22Rv1 (cell line): Measurements from ENCODE around the gene PAQR5.
"Not testable (repeated sequence)": the region's sequence is repeated elsewhere in the genome, so short reads cannot be mapped to it uniquely, and the experiment has no call there.

Source experiments
- H3K27ac ChIP-seq: fragments of 450-650 bp; 2 replicates; pipeline ENCODE4 v1.5.1; 2017
- CTCF ChIP-seq: fragments of 450-650 bp; IDR thresholded peaks from 2 replicates; pipeline ENCODE4 v1.5.1; 2017; ENCODE audit warnings: mild to moderate bottlenecking
- ZFX ChIP-seq: fragments of 450-650 bp; IDR thresholded peaks from 2 replicates; pipeline ENCODE4 v1.6.1; 2017; ENCODE audit warnings: antibody characterized with exemption, borderline replicate concordance

Gene PAQR5

GRCh38 chr15:69338535-69339213 lies 40.0 kb downstream of the PAQR5 start:
- TF ChIP-seq ZFX (no peak), CTCF (no peak)
- H3K27ac ChIP-seq: no peak overlapping the region

- H3K27ac ChIP-seq: not testable (repeated sequence)
These were observed 40.5 kb downstream of the PAQR5 start for GRCh38 chr15:69339214-69339543.

GRCh38 chr15:69340243-69340900 lies 41.7 kb downstream of the PAQR5 start:
- no peak overlapping the region for H3K27ac ChIP-seq
- TF ChIP-seq ZFX (no peak), CTCF (no peak)

- TF ChIP-seq CTCF (no peak), ZFX (no peak)
These were observed 42.6 kb downstream of the PAQR5 start for GRCh38 chr15:69341356-69341755.

GRCh38 chr15:69342460-69343076 lies 43.9 kb downstream of the PAQR5 start:
- H3K27ac ChIP-seq: no peak overlapping the region
- no peak for TF ChIP-seq CTCF
- no peak for TF ChIP-seq ZFX

More at GRCh38 chr15:69341356-69341755, 42.6 kb downstream of the PAQR5 start:
- no peak overlapping the region for H3K27ac ChIP-seq

- no peak overlapping the region for H3K27ac ChIP-seq
These were observed 44.4 kb downstream of the PAQR5 start for GRCh38 chr15:69343133-69343532.

GRCh38 chr15:69344238-69344637 lies 45.5 kb downstream of the PAQR5 start:
- H3K27ac ChIP-seq: no peak overlapping the region
- TF ChIP-seq CTCF (no peak), ZFX (no peak)

More at GRCh38 chr15:69343133-69343532, 44.4 kb downstream of the PAQR5 start:
- TF ChIP-seq ZFX (no peak), CTCF (no peak)
